ENCODE results near the gene THEMIS. TPM values are rescaled to one million over a fixed set of nuclear protein-coding genes. Genes with fewer than 3 reads are reported as not detected.

The THEMIS gene
- total RNA-seq, 2 donors from 2014 or later: 0.40 to 1.6 TPM

GRCh38 chr6:127749095-127749494 lies 151.8 kb downstream of the THEMIS start:
- H3K27me3 ChIP-seq (replicated peaks; ENCODE audit: insufficient read depth): no peaks in the 10 kb centered on the region
- H3K4me3 ChIP-seq: no peak overlapping the region
- no peaks in the 10 kb centered on the region for H3K4me1 ChIP-seq (replicated peaks)
- 94% methylated on average over 3 of the region's 3 CpGs for WGBS
- intact Hi-C loops (cut with DNase I): no loop called here
- no peak overlapping the region for H3K27ac ChIP-seq
- TF ChIP-seq POLR2A (IDR thresholded peaks at IDR 0.05): no peak
- TF ChIP-seq CTCF (IDR thresholded peaks at IDR 0.05): no peak
- no peak for TF ChIP-seq POLR2AphosphoS5 (IDR thresholded peaks at IDR 0.05)
- DNase-seq (ENCODE audit: low spot score): no peak
- H3K36me3 ChIP-seq: no peaks in the 10 kb centered on the region
- H3K9me3 ChIP-seq: no peaks in the 10 kb centered on the region

- H3K27ac ChIP-seq: no peak overlapping the region
- H3K4me1 ChIP-seq (replicated peaks): no peaks in the 10 kb centered on the region
- DNase-seq (ENCODE audit: low spot score): no peak
- H3K27me3 ChIP-seq (replicated peaks; ENCODE audit: insufficient read depth): no peaks in the 10 kb centered on the region
- no peak overlapping the region for H3K4me3 ChIP-seq
- no peaks in the 10 kb centered on the region for H3K9me3 ChIP-seq
- no peak for TF ChIP-seq POLR2A (IDR thresholded peaks at IDR 0.05)
- no peak for TF ChIP-seq CTCF (IDR thresholded peaks at IDR 0.05)
- no peak for TF ChIP-seq POLR2AphosphoS5 (IDR thresholded peaks at IDR 0.05)
- 65% methylated on average over 2 of the region's 2 CpGs for WGBS
- no peaks in the 10 kb centered on the region for H3K36me3 ChIP-seq
- intact Hi-C loops (cut with DNase I): no loop called here
Observed at GRCh38 chr6:127748290-127748689, 152.6 kb downstream of the THEMIS start.

GRCh38 chr6:127738423-127738822 lies 162.4 kb downstream of the THEMIS start:
- no peak overlapping the region for H3K4me3 ChIP-seq
- DNase-seq (ENCODE audit: low spot score): no peak

GRCh38 chr6:127737768-127738167 lies 163.1 kb downstream of the THEMIS start:
- DNase-seq (ENCODE audit: low spot score): no peak
- H3K4me3 ChIP-seq: no peak overlapping the region

More at GRCh38 chr6:127738423-127738822, 162.4 kb downstream of the THEMIS start:
- H3K36me3 ChIP-seq: no peaks in the 10 kb centered on the region
- H3K4me1 ChIP-seq (replicated peaks): no peaks in the 10 kb centered on the region
- intact Hi-C loops (cut with DNase I): no loop called here
- no peak for TF ChIP-seq POLR2A (IDR thresholded peaks at IDR 0.05)
- TF ChIP-seq POLR2AphosphoS5 (IDR thresholded peaks at IDR 0.05): no peak
- no peak for TF ChIP-seq CTCF (IDR thresholded peaks at IDR 0.05)
- H3K9me3 ChIP-seq: no peaks in the 10 kb centered on the region
- H3K27me3 ChIP-seq (replicated peaks; ENCODE audit: insufficient read depth): no peaks in the 10 kb centered on the region
- WGBS: 78% methylated on average over 3 of the region's 3 CpGs
- no peak overlapping the region for H3K27ac ChIP-seq

More at GRCh38 chr6:127737768-127738167, 163.1 kb downstream of the THEMIS start:
- WGBS: 76% methylated on average over 3 of the region's 3 CpGs
- Histone ChIP-seq H3K4me1 (replicated peaks) (no peaks in the 10 kb centered on the region), H3K27me3 (replicated peaks; ENCODE audit: insufficient read depth) (no peaks in the 10 kb centered on the region), H3K36me3 (no peaks in the 10 kb centered on the region), H3K27ac (no peak overlapping the region), H3K9me3 (no peaks in the 10 kb centered on the region)
- intact Hi-C loops (cut with DNase I): no loop called here
- TF ChIP-seq POLR2AphosphoS5 (IDR thresholded peaks at IDR 0.05) (no peak), POLR2A (IDR thresholded peaks at IDR 0.05) (no peak), CTCF (IDR thresholded peaks at IDR 0.05) (no peak)

Measured in prostate gland (tissue), 2 donors.